ENCODE data around the gene FHOD3. TPM values are rescaled to one million over a fixed set of nuclear protein-coding genes. Genes with fewer than 3 reads are reported as not detected.

FHOD3 gene
- total RNA-seq, 1 donor, result 13.0 TPM

GRCh38 chr18:36298126-36298741 lies 721 bp downstream of the FHOD3 start:
- no peak overlapping the region for H2AFZ ChIP-seq (ENCODE audit: low read length)
- peak overlapping the region; percentile 82 for H3K4me3 ChIP-seq (ENCODE audit: insufficient read depth, low read length)
- no peak for TF ChIP-seq CTCF (IDR thresholded peaks at IDR 0.05; ENCODE audit: extremely low read depth, low read depth, low read length)
- no peaks in the 10 kb centered on the region for H3K27me3 ChIP-seq (ENCODE audit: insufficient read depth, low read length)
- peaks cover 43% of the 10 kb centered on the region for H3K79me2 ChIP-seq (ENCODE audit: insufficient read depth, low read length)
- peak overlapping the region; percentile 82 for H3K4me2 ChIP-seq (ENCODE audit: insufficient read depth, low read length)
- H3K4me1 ChIP-seq (ENCODE audit: insufficient read depth, low read length), result peaks cover 10% of the 10 kb centered on the region
- H3K36me3 ChIP-seq (ENCODE audit: insufficient read depth, low read length), result no peaks in the 10 kb centered on the region
- no peaks in the 10 kb centered on the region for H3K9me3 ChIP-seq (ENCODE audit: low read depth, low read length)
- no peak overlapping the region for H3K27ac ChIP-seq (ENCODE audit: low read depth, low read length)
- H4K20me1 ChIP-seq (ENCODE audit: insufficient read depth, low read length), result peaks cover 6% of the 10 kb centered on the region
- DNase-seq (ENCODE audit: insufficient read length, low spot score, missing footprints), result no peak

- Histone ChIP-seq H3K27ac (ENCODE audit: low read depth, low read length) (no peak overlapping the region), H3K4me1 (ENCODE audit: insufficient read depth, low read length) (peaks cover 10% of the 10 kb centered on the region), H3K36me3 (ENCODE audit: insufficient read depth, low read length) (no peaks in the 10 kb centered on the region), H4K20me1 (ENCODE audit: insufficient read depth, low read length) (peaks cover 6% of the 10 kb centered on the region), H3K27me3 (ENCODE audit: insufficient read depth, low read length) (no peaks in the 10 kb centered on the region), H2AFZ (ENCODE audit: low read length) (no peak overlapping the region), H3K4me2 (ENCODE audit: insufficient read depth, low read length) (peak overlapping the region; percentile 56), H3K9me3 (ENCODE audit: low read depth, low read length) (no peaks in the 10 kb centered on the region), H3K79me2 (ENCODE audit: insufficient read depth, low read length) (peaks cover 49% of the 10 kb centered on the region), H3K4me3 (ENCODE audit: insufficient read depth, low read length) (peak overlapping the region; percentile 31)
- DNase-seq (ENCODE audit: insufficient read length, low spot score, missing footprints), result no peak
- TF ChIP-seq CTCF (IDR thresholded peaks at IDR 0.05; ENCODE audit: extremely low read depth, low read depth, low read length), result no peak
Observed at GRCh38 chr18:36299015-36299414, 1.5 kb downstream of the FHOD3 start.

GRCh38 chr18:36300211-36300610 lies 2.7 kb downstream of the FHOD3 start:
- H2AFZ ChIP-seq (ENCODE audit: low read length), result no peak overlapping the region
- no peaks in the 10 kb centered on the region for H3K9me3 ChIP-seq (ENCODE audit: low read depth, low read length)
- H3K4me2 ChIP-seq (ENCODE audit: insufficient read depth, low read length), result no peak overlapping the region
- no peak for DNase-seq (ENCODE audit: insufficient read length, low spot score, missing footprints)
- H3K36me3 ChIP-seq (ENCODE audit: insufficient read depth, low read length), result no peaks in the 10 kb centered on the region
- no peak overlapping the region for H3K27ac ChIP-seq (ENCODE audit: low read depth, low read length)
- no peak overlapping the region for H3K4me3 ChIP-seq (ENCODE audit: insufficient read depth, low read length)
- peaks cover 6% of the 10 kb centered on the region for H3K4me1 ChIP-seq (ENCODE audit: insufficient read depth, low read length)
- peaks cover 6% of the 10 kb centered on the region for H4K20me1 ChIP-seq (ENCODE audit: insufficient read depth, low read length)
- TF ChIP-seq CTCF (IDR thresholded peaks at IDR 0.05; ENCODE audit: extremely low read depth, low read depth, low read length), result no peak
- H3K27me3 ChIP-seq (ENCODE audit: insufficient read depth, low read length), result no peaks in the 10 kb centered on the region
- H3K79me2 ChIP-seq (ENCODE audit: insufficient read depth, low read length), result peaks cover 54% of the 10 kb centered on the region

- TF ChIP-seq CTCF (IDR thresholded peaks at IDR 0.05; ENCODE audit: extremely low read depth, low read depth, low read length), result no peak
- no peak for DNase-seq (ENCODE audit: insufficient read length, low spot score, missing footprints)
- Histone ChIP-seq H3K27me3 (ENCODE audit: insufficient read depth, low read length) (no peaks in the 10 kb centered on the region), H3K79me2 (ENCODE audit: insufficient read depth, low read length) (peaks cover 64% of the 10 kb centered on the region), H4K20me1 (ENCODE audit: insufficient read depth, low read length) (peaks cover 6% of the 10 kb centered on the region), H3K27ac (ENCODE audit: low read depth, low read length) (no peak overlapping the region), H3K4me1 (ENCODE audit: insufficient read depth, low read length) (peaks cover 3% of the 10 kb centered on the region), H3K36me3 (ENCODE audit: insufficient read depth, low read length) (no peaks in the 10 kb centered on the region), H3K4me2 (ENCODE audit: insufficient read depth, low read length) (no peak overlapping the region), H3K4me3 (ENCODE audit: insufficient read depth, low read length) (no peak overlapping the region), H3K9me3 (ENCODE audit: low read depth, low read length) (no peaks in the 10 kb centered on the region), H2AFZ (ENCODE audit: low read length) (no peak overlapping the region)
Observed at GRCh38 chr18:36301884-36302283, 4.4 kb downstream of the FHOD3 start.
